Endothelial cell of umbilical vein (primary cell): ENCODE results near the gene DAD1.

ENCODE experiments used
- MYC ChIP-seq: IDR thresholded peaks from one replicate; pipeline ENCODE4 v1.6.1; 2011; ENCODE audit warnings: mild to moderate bottlenecking, low read depth, low read length
- POLR2A ChIP-seq: IDR thresholded peaks from 2 replicates; pipeline ENCODE4 v1.6.1; 2012; ENCODE audit warnings: low read depth, mild to moderate bottlenecking, control low read depth, low read length
- POLR2AphosphoS5 ChIP-seq: IDR thresholded peaks from 2 replicates; pipeline ENCODE4 v1.6.1; 2012; ENCODE audit warnings: low read depth, mild to moderate bottlenecking, control low read depth, low read length, moderate library complexity; ENCODE audit not compliant: insufficient read depth
- TF ChIP-seq, protein P1 (sequence below), 2 donors: IDR thresholded peaks; 1 replicate in 1 of 2; 2 replicates in 1 of 2; pipeline ENCODE4 v1.5.1; 2011; ENCODE audit warnings: low read length in 2 of 2, mild to moderate bottlenecking in 2 of 2, moderate library complexity in 2 of 2, control low read depth in 1 of 2, inconsistent platforms in 1 of 2, low read depth in 1 of 2; ENCODE audit not compliant: insufficient read depth in 1 of 2; ENCODE audit errors: extremely low read depth in 1 of 2

DNA sequence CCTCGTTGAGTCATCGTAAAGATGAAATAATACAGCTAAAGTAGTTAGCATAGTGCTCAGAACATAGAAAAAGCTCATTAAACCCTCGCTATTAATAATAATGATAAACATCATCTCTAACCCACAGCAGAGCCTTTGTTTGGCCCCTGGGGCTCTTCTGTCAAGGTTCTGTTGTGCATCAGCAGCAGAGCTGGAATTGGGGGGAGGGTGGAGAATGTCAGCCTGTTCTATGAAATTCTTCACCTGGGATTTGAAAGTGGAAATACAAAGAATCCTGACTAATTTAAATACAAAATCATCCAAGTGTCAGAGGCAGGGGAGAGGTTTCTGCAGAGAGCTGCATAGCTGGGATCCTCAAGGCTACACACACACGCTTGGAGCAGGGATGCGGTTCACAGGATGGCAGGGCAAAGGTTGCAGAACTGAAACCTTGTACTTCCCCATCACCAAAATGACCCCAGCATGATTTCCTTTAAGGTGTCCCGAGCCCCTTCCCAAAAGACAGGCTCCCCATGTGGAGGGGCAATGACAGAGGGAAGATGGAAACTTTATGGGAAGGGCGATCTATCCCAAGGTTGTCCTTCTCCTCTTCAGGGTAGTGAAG is 71.8 kb downstream of the DAD1 start:
- TF ChIP-seq, protein P1, sequence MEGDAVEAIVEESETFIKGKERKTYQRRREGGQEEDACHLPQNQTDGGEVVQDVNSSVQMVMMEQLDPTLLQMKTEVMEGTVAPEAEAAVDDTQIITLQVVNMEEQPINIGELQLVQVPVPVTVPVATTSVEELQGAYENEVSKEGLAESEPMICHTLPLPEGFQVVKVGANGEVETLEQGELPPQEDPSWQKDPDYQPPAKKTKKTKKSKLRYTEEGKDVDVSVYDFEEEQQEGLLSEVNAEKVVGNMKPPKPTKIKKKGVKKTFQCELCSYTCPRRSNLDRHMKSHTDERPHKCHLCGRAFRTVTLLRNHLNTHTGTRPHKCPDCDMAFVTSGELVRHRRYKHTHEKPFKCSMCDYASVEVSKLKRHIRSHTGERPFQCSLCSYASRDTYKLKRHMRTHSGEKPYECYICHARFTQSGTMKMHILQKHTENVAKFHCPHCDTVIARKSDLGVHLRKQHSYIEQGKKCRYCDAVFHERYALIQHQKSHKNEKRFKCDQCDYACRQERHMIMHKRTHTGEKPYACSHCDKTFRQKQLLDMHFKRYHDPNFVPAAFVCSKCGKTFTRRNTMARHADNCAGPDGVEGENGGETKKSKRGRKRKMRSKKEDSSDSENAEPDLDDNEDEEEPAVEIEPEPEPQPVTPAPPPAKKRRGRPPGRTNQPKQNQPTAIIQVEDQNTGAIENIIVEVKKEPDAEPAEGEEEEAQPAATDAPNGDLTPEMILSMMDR (IDR thresholded peaks at IDR 0.05; ENCODE audit: extremely low read depth in 1 of 2, insufficient read depth in 1 of 2, low read depth in 1 of 2, low read length in 2 of 2) = no peak
- TF ChIP-seq POLR2AphosphoS5 (no peak), MYC (no peak), POLR2A (no peak)
